ENCODE results near the gene ZBED2.

Gene ZBED2

GRCh38 chr3:111577798-111578685 lies 17.1 kb downstream of the ZBED2 start:
- TF ChIP-seq CTCF (IDR thresholded peaks at IDR 0.05; ENCODE audit: insufficient read depth, low read length, missing control alignments): peak; percentile 71
- no peak overlapping the region for H3K4me3 ChIP-seq (ENCODE audit: low read depth, low read length)
- POLR2A ChIA-PET: interaction anchor here (0.7 to 1.0 kb wide), 2 partner anchors 114 to 115 kb away, joined by 3 to 4 read pairs; no protein-coding TSS in a partner anchor
- CTCF ChIA-PET: interaction anchor here (0.6 to 10.9 kb wide), 41 partner anchors 8 to 435 kb away, joined by 3 to 348 read pairs (median 5); partner anchors contain the start of genes ABHD10 and ZBED2
- peak; percentile 70 for DNase-seq (ENCODE audit: low read depth, low spot score)

DNA sequence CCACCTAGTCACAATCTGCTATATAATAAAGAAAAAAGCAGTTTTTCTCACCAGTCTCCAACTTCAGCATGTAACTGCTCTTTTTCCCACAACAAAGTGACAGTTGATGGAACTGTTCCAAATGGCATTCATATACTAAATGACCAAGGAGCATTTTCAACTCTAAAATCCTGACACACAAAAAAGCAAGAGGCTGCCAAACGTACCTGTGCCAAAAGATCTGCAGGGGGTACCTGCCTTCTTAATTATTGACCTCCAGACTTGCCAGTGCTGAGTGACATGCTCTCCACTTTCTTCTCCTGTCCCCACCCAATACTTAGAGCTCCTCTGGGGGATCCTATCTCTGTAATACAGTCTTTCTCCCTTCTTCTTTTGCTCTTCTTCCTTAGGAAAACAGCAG lies 18.0 kb downstream of the ZBED2 start:
- CTCF ChIA-PET: interaction anchor here (0.9 to 10.9 kb wide), 22 partner anchors 9 to 436 kb away, joined by 3 to 348 read pairs (median 7); partner anchors contain the start of genes ABHD10 and ZBED2
- POLR2A ChIA-PET: interaction anchor here (1.0 kb wide), 1 partner anchor 116 kb away, joined by 3 read pairs; no protein-coding TSS in a partner anchor
- TF ChIP-seq CTCF (IDR thresholded peaks at IDR 0.05; ENCODE audit: insufficient read depth, low read length, missing control alignments): no peak
- H3K4me3 ChIP-seq (ENCODE audit: low read depth, low read length): no peak overlapping the region
- DNase-seq (ENCODE audit: low read depth, low spot score): no peak

DNA sequence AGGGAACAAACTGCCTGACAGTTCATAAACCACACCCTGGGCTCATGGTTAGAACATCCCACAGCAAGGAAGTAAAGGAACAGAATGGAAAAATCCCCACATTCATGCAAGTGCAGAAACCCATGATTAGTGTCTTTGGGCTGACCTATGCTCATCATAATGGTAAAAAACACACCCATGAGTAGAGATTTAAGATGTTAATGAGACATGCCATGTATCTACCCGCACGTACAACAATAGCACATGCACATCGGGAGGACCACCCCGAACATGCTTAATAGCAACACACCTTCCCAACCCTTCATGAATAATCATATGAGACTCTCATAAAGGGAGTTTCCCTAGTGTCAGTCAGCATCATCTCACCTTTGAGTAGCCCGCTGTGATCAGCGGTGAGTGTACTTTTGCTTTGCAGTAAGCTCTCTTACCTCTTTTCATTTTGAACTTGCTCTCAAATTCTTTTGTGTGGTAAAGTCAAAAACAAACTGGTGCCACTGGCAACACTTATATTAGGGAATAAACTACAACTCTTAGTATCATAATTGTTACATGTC lies 23.2 kb downstream of the ZBED2 start:
- ChIA-PET CTCF (interaction anchor here (1.3 to 10.9 kb wide), 2 partner anchors 117 to 146 kb away, joined by 3 to 348 read pairs; no protein-coding TSS in a partner anchor), POLR2A (no interaction called here)
- DNase-seq (ENCODE audit: low read depth, low spot score): no peak
- TF ChIP-seq CTCF (IDR thresholded peaks at IDR 0.05; ENCODE audit: insufficient read depth, low read length, missing control alignments): no peak
- no peak overlapping the region for H3K4me3 ChIP-seq (ENCODE audit: low read depth, low read length)

DNA sequence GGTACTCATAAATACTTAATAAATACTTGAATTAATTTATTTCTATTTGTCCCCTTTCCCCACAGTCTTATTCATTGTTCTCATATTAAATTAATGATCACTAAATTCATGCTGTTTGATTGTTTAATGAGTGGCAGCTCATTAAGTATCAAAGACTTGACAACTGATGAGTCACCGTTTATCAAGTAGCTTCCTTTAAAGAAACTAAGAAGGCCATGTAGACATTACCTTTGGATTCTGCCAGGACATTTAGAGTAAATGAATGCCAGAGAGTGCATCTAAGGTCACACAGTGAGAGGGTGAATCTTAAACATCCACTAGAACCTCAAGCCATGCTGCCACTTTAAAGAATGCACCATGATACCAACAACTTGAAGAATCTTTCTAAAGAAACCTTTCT lies 23.9 kb downstream of the ZBED2 start:
- no peak overlapping the region for H3K4me3 ChIP-seq (ENCODE audit: low read depth, low read length)
- no peak for DNase-seq (ENCODE audit: low read depth, low spot score)
- ChIA-PET CTCF (interaction anchor here (1.4 kb wide), 1 partner anchor 120 kb away, joined by 5 read pairs; no protein-coding TSS in a partner anchor), POLR2A (no interaction called here)
- TF ChIP-seq CTCF (IDR thresholded peaks at IDR 0.05; ENCODE audit: insufficient read depth, low read length, missing control alignments): no peak

- ChIA-PET POLR2A (no interaction called here), CTCF (interaction anchor here (1.4 kb wide), 1 partner anchor 120 kb away, joined by 5 read pairs; no protein-coding TSS in a partner anchor)
- TF ChIP-seq CTCF (IDR thresholded peaks at IDR 0.05; ENCODE audit: insufficient read depth, low read length, missing control alignments): no peak
- DNase-seq (ENCODE audit: low read depth, low spot score): no peak
- H3K4me3 ChIP-seq (ENCODE audit: low read depth, low read length): no peak overlapping the region
Measured at GRCh38 chr3:111570404-111571030, 24.6 kb downstream of the ZBED2 start.

Measured in AG04449 (cell line).